Measurements from ENCODE around the gene TNFRSF8.

GRCh38 chr1:12052008-12052573, 11.0 kb upstream of the TNFRSF8 start:
- TF ChIP-seq, protein P1, sequence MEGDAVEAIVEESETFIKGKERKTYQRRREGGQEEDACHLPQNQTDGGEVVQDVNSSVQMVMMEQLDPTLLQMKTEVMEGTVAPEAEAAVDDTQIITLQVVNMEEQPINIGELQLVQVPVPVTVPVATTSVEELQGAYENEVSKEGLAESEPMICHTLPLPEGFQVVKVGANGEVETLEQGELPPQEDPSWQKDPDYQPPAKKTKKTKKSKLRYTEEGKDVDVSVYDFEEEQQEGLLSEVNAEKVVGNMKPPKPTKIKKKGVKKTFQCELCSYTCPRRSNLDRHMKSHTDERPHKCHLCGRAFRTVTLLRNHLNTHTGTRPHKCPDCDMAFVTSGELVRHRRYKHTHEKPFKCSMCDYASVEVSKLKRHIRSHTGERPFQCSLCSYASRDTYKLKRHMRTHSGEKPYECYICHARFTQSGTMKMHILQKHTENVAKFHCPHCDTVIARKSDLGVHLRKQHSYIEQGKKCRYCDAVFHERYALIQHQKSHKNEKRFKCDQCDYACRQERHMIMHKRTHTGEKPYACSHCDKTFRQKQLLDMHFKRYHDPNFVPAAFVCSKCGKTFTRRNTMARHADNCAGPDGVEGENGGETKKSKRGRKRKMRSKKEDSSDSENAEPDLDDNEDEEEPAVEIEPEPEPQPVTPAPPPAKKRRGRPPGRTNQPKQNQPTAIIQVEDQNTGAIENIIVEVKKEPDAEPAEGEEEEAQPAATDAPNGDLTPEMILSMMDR (IDR thresholded peaks at IDR 0.05), result no peak
- no peak for TF ChIP-seq POLR2A (IDR thresholded peaks at IDR 0.05)

All from thyroid gland (tissue), 4 donors.